ENCODE measurements around the gene PTK6. TPM values are rescaled to one million over a fixed set of nuclear protein-coding genes. Genes with fewer than 3 reads are reported as not detected.
"Not testable (repeated sequence)": the region's sequence is repeated elsewhere in the genome, so short reads cannot be mapped to it uniquely, and the experiment has no call there.

Gene PTK6
- total RNA-seq, 1 donor from 2014 or later = not detected

DNA sequence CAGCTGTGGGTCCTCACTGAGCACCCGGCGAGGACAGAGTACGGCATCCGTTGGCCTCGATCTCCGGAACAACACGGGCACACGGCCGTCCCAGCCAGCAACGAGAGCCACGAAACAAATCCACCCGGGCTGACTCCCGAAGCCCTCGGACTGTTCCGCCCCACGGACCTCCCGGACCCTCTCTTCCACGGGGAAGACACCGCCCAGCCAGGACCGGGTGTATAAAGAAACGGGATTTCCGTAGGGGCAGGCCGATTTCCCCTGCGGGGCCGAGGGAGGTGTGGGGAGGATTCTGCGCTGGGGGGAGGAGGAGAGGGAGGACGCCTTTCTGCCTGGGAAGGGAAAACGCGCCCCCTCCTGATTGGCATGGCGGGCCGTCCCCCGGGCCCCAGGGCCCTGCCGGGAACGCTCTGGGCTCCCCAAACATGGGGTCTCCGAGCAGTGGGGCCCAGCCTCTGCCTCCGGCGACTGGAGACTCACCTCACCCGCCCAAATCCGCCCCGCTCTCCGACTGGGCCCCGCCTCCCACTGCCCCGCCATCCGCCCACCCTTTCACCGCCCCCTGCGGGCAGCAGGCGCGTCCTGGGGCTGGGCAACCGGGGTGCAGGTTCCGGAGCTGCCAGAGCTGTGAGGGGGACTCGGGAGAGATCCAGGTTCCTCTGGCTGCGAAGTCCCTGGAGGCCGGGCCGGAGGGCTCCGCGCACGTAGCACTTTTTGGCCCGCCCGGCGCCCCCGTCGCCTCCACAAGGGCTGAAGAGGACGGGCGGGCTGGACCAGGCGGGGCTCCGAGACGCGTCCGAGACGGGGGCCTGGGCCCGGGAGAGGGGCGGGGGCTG lies 17.3 kb downstream of the PTK6 start:
- Mint-ChIP-seq H3K27ac (ENCODE audit: unreplicated experiment) (peak overlapping the region; percentile 88), H3K27me3 (ENCODE audit: unreplicated experiment) (peaks cover 19% of the 10 kb centered on the region), H3K36me3 (ENCODE audit: low read depth, unreplicated experiment) (peaks cover 15% of the 10 kb centered on the region), H3K4me1 (ENCODE audit: unreplicated experiment) (peaks cover 5% of the 10 kb centered on the region), H3K4me3 (ENCODE audit: unreplicated experiment) (peak overlapping the region; percentile 88), H3K9me3 (ENCODE audit: unreplicated experiment) (no peaks in the 10 kb centered on the region)
- TF ChIP-seq, protein P1, sequence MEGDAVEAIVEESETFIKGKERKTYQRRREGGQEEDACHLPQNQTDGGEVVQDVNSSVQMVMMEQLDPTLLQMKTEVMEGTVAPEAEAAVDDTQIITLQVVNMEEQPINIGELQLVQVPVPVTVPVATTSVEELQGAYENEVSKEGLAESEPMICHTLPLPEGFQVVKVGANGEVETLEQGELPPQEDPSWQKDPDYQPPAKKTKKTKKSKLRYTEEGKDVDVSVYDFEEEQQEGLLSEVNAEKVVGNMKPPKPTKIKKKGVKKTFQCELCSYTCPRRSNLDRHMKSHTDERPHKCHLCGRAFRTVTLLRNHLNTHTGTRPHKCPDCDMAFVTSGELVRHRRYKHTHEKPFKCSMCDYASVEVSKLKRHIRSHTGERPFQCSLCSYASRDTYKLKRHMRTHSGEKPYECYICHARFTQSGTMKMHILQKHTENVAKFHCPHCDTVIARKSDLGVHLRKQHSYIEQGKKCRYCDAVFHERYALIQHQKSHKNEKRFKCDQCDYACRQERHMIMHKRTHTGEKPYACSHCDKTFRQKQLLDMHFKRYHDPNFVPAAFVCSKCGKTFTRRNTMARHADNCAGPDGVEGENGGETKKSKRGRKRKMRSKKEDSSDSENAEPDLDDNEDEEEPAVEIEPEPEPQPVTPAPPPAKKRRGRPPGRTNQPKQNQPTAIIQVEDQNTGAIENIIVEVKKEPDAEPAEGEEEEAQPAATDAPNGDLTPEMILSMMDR (IDR thresholded peaks at IDR 0.05; ENCODE audit: unreplicated experiment) = no peak
- DNase-seq (ENCODE audit: low spot score) = peak; percentile 76

DNA sequence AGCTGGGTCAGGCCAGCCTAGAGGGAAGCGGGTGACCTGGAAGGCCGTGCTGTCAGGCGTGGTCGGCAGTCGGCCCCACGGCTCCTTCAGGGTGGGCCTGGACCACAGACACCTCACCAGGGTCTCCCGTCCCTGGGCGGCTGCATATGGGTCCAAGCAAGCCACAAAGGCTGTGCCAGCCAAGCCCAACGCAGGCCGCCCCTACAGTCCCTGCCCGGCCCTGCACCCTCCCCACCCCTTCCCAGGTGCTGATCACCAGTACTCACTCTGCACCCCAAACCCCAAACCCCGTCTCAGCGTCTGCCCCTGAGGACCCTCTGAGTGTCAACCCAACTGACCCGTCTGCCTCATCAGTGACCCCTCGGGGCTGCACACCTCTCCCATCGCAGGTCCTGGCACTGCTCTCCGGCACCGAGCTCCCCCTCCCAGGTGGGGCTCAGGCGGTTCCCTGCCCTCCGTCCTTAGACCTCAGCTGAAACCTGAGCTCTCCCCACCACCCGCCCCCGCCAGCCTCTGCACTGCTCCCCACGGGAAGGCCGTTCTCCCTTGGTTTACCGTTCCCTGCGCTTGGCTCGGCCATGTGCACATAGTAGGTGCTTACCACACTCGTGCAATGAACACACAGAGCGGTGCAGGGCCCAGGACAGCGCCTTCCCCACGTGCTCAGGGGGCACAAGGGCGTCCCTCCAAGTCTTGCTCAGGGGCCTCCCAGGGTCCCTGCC lies 18.1 kb downstream of the PTK6 start:
- DNase-seq (ENCODE audit: low spot score) = no peak
- peaks cover 5% of the 10 kb centered on the region for H3K4me1 Mint-ChIP-seq (ENCODE audit: unreplicated experiment)
- peak overlapping the region; percentile 88 for H3K4me3 Mint-ChIP-seq (ENCODE audit: unreplicated experiment)
- no peaks in the 10 kb centered on the region for H3K9me3 Mint-ChIP-seq (ENCODE audit: unreplicated experiment)
- peak overlapping the region; percentile 88 for H3K27ac Mint-ChIP-seq (ENCODE audit: unreplicated experiment)
- H3K27me3 Mint-ChIP-seq (ENCODE audit: unreplicated experiment) = peaks cover 19% of the 10 kb centered on the region
- H3K36me3 Mint-ChIP-seq (ENCODE audit: low read depth, unreplicated experiment) = peaks cover 15% of the 10 kb centered on the region
- TF ChIP-seq, protein P1 (IDR thresholded peaks at IDR 0.05; ENCODE audit: unreplicated experiment) = no peak

- Mint-ChIP-seq H3K27ac (ENCODE audit: unreplicated experiment) (no peak overlapping the region), H3K9me3 (ENCODE audit: unreplicated experiment) (no peaks in the 10 kb centered on the region), H3K36me3 (ENCODE audit: low read depth, unreplicated experiment) (peaks cover 12% of the 10 kb centered on the region), H3K27me3 (ENCODE audit: unreplicated experiment) (peaks cover 12% of the 10 kb centered on the region), H3K4me1 (ENCODE audit: unreplicated experiment) (peaks cover 5% of the 10 kb centered on the region), H3K4me3 (ENCODE audit: unreplicated experiment) (peak overlapping the region; percentile 86)
- DNase-seq (ENCODE audit: low spot score) = no peak
- TF ChIP-seq, protein P1 (IDR thresholded peaks at IDR 0.05; ENCODE audit: unreplicated experiment) = no peak
Observed at GRCh38 chr20:63518351-63518861, 18.8 kb downstream of the PTK6 start.

DNA sequence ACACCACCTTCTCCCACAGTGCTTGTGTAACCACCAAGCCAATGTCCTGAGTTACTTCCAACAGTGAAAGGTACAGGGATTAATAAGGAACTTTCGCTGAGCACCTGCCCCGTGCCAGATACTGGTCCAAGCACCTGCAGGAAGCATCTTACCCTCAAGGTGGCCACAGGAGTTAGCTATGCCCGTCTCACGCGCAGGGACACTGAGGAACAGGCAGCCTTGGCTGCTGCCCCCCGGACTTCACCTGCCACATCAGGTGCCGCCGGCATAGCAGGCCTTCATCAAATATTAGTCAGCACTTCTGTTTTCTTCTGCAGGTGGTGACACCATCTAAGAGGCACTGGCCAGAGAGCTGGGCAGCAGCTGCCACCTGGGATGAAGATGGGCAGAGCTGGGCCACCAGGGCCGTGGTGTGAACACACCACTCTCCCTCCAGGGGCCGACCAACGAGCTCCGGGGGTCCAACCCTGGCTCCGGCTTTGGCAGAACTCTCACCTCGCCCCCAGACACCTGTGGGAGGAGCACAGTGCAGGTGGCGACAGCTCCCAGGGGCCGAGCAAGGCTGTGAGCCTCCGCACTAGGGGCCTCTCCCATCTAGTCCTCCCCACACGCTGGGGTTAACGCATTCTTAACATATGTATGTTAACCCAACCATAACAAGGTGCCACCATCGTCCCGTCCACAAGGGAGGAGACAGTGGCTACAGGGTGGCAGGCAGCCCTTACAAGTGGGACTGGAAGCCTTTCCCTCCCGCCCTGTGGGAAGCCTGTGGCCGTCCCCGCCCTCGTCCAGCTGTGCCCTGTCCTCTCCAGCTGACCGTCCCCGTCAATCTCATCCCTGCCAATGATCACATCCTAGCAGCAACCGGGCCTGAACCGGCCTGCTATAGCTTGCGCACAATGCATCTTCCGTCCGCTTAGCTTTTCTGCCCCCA lies 19.5 kb downstream of the PTK6 start:
- no peak overlapping the region for H3K27ac Mint-ChIP-seq (ENCODE audit: unreplicated experiment)
- TF ChIP-seq, protein P1 (IDR thresholded peaks at IDR 0.05; ENCODE audit: unreplicated experiment) = no peak
- no peaks in the 10 kb centered on the region for H3K9me3 Mint-ChIP-seq (ENCODE audit: unreplicated experiment)
- peaks cover 14% of the 10 kb centered on the region for H3K36me3 Mint-ChIP-seq (ENCODE audit: low read depth, unreplicated experiment)
- peak overlapping the region; percentile 79 for H3K4me3 Mint-ChIP-seq (ENCODE audit: unreplicated experiment)
- peaks cover 11% of the 10 kb centered on the region for H3K27me3 Mint-ChIP-seq (ENCODE audit: unreplicated experiment)
- DNase-seq (ENCODE audit: low spot score) = no peak
- peaks cover 5% of the 10 kb centered on the region for H3K4me1 Mint-ChIP-seq (ENCODE audit: unreplicated experiment)

- not testable (repeated sequence) for DNase-seq (ENCODE audit: low spot score); H3K27me3 Mint-ChIP-seq (ENCODE audit: unreplicated experiment); H3K27ac Mint-ChIP-seq (ENCODE audit: unreplicated experiment); H3K4me3 Mint-ChIP-seq (ENCODE audit: unreplicated experiment); H3K4me1 Mint-ChIP-seq (ENCODE audit: unreplicated experiment); H3K9me3 Mint-ChIP-seq (ENCODE audit: unreplicated experiment)
- peaks cover 14% of the 10 kb centered on the region for H3K36me3 Mint-ChIP-seq (ENCODE audit: low read depth, unreplicated experiment)
Observed at GRCh38 chr20:63514520-63514919, 22.7 kb downstream of the PTK6 start.
